Activated CD4-positive, CD25-positive, alpha-beta regulatory T cell treated with anti-CD3 and anti-CD28 coated beads, Interleukin-2, amount 50 U/mL, for 16 hours (primary cell): Measurements from ENCODE around the gene CCSER1.
"Not testable (repeated sequence)": the region's sequence is repeated elsewhere in the genome, so short reads cannot be mapped to it uniquely, and the experiment has no call there.

ENCODE experiments used
- DNase-seq: peaks from one replicate; pipeline ENCODE4 v3.0.0-alpha.2; 2020; ENCODE audit warnings: low read depth, low spot score

The CCSER1 gene

DNA sequence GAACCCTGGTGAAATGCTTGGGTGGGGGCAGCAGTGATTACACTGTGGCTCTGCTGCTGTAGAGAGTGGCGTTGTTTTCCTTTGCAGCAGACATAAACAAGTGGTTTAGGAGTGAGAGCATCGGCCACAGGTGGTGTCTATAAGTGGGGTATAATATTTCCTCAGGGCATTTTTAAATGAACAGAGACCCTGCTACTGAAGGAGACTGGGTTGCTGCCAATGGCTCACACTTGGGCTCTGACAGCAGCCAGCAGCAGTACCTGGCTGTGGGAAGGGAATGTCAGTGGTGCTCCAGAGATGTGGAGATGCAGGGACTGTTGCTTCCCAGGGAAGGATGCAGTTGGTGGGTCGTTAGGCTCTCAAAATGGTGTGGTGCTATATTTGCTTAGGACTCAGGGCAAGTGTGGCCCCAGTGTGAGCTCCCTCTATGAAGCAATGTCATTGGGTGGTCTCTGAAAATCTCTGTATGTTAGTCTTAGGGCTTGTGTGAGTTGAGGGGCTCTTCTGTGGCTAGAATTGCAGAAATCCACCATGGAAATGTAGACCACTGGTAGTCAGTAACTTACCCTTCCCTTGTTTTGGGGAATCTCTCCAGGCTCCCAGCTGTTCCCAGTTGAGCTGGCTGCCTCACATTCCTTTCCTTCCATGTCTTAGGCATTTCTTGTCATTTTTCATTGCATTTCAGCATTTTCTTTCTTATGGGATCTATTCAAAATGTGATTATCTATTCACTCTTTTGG lies 1153.5 kb downstream of the CCSER1 start:
- no peak for DNase-seq

DNA sequence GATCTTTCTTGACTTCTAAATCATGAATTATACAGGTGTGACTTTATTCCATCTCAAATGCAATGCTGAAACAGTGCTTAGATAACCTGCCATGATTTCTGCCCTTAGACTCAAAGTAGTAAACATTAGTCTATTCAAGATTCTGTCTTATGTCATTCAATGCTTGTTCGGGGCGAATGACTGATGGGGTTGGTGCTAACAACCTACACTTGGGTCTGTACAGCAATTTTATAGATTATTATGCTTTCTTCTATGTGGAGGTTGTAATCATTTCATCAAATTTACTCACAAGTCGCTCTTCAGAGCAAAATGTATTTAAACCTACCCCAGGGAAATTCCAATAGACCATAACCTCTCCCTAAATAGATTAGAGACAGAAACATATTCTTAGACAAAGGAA lies 1155.0 kb downstream of the CCSER1 start:
- DNase-seq, result no peak

DNA sequence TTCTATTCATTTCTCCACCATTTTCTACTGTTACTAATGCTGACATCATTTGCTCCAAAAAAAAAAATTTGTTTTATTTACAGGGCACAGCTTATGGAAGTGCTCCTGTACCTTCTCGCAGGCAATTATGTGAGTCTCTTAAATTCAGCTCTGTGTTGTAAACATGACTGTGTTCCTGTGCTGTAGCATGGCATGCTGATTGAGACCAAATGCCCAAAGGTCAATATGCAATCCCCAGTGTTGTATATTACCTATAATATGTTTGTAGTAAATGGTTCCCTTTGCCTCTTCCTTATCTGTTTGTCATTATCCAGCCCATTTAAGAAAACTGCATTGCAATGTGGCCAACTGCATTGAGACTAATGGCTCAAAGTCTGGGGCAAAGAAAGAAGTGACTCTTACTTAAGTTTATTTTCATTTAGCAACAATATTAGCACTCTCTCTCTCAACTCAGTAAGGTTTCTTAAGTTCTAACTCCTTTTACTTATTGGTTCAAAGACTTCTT lies 1156.6 kb downstream of the CCSER1 start:
- no peak for DNase-seq

DNA sequence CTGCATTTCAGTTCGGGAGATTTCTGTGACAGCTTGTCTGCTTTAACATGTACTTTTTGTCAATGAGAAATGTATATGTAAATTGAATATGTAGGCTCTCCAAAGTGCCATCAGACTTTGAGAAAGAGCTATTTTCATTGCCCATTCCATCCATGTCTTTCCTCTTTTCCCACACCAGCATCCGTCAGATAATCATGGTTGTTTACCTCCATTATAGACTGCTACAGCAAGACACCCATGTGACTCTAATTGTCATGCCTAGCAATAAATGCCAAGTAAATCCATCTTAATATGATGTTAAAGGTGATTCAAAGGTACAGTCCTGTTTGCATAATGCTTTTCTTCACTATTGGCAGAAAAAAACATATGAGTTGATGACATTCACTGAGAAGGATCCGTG lies 1157.3 kb downstream of the CCSER1 start:
- DNase-seq, result no peak

DNA sequence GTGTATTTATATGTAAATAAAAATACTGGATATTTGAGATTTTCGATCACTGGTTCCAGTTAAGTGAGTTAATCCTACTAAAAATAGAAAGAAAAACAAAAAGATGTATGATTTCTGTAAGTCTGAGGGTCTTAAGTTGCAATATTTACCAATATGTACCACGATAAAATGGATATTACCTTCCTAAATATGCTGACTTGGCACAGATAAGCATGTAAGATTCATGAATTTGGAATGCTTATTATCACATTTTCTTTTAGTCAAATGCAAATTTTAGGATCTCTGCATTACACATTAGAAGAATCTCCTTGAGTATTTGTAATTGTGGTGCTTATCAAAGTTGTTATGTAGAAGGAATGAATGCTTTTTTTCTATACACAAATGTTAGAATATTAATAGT lies 1158.3 kb downstream of the CCSER1 start:
- no peak for DNase-seq

DNA sequence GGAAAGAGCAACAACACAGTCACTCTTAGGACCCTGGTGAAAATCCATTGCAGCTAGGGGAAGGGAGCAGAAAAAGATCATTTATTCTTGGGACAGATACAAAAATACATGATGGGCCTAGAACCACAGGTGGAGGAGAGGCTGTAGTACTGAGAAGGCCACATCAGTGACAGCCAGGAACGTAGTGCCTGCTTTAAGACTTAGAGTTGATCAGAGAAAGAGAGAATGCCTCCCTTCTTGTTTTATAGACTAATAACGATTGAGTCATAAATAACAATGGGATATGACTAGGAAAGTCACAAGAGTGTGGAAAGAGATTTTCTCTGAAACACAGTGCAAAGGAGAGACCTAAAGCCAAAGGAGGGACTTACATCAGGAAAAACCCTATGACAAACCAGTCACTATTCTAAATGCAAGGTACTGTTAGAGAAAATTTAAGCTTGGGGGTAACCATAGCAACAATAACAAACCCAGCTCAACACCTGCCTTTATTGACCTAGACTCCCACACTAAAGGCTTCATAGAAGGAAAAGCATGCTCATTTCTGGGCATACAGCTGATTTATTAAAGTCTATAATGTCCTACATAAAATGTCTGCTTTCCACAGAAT lies 1161.6 kb downstream of the CCSER1 start:
- no peak for DNase-seq

DNA sequence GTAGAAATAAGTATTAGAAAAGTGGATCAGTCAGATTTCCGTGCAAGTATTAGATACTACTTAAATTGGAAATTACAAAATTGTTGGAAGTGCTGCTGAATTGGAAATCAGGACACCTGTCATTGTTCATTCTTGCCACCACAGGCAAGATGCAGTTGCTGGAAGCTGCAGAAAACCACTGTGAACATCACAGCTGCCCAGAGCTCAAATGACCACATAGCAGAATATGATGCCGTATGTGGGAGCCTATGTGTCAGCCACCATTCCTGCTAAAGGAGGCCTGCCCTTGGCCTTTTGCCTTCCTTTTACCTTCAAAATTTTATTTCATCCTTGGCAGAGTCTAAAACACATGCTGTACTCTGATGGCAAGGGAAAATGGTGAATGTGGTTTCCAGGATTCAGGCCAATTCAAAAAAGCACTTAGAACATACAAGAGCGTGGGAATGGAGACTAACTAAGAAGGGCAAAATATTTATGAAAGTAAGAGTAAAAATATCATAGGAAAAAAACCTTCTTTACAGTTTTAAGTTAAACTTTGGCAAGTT lies 1171.0 kb downstream of the CCSER1 start:
- DNase-seq, result no peak

DNA sequence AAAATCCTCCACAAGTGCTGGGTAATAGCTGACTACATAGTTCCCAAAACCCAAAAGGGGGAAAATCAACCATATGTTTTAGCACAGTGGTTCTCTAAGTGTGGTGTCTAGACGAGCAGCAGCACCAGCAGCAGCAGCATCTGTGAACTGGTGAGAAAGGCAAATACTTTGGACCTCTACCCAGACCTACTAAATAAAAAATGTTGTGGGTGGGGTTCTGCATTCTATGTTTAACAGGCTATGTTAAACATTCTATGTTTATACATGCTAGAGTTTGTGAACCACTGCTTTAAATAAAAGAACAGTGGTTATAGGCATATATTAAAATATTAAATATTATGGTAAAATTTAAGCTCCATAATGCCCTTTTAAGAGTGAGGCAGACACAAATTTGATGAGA lies 1171.6 kb downstream of the CCSER1 start:
- DNase-seq, result no peak

DNA sequence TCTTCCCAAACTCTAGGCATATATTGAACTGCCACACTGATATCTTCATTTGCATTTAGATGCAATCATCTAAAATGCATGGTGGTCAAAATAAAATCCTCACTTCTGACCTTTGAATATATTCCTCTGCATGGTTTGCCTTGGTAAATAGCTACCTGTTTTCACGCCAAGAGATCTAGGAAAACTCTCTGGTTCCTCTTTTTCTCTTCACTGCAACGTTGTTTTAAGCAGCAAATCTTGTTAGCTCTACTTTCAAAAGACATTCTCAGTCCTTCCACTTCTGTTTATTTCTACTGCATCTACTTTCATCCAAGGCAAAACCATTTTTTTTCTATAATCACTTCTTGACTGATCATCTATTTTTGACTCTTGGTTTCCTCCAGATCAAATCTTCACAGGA lies 1174.9 kb downstream of the CCSER1 start:
- DNase-seq, result no peak

DNA sequence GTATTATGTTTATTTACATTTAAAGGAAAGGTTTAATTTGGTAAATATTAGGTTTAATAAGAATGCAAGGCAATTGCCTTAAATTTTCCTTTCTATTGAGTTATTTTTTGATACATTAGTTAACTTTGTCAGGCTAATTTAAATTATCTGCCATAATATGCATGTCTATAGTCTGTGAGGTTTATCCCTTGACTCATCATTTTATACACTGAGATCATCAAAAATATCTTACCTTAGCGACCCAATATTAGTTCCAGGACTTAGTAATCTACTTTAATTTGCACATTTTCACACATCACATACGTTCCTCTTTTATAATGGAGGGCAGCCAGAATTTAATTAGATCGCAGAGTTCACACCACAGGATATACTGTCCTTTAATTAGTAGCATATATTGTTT lies 1177.1 kb downstream of the CCSER1 start:
- no peak for DNase-seq

DNA sequence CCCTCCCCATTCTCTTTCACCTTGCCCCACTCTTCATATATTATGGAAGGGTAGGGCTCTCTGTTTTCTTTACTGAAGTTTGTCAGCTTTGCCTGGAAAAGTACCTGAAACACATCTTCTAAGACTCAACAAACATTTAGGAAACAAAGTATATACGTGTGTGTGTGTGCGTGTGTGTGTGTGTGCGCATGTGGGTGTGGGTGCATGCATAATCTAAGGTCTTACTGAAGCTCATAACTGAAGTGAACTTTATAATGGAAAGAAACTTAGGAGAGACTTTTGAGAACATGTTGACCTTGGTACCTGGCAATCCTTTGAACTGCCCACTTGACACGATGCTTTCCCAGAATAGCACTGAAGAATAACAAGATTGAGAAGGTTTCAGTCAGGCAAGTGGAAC lies 1190.2 kb downstream of the CCSER1 start:
- no peak for DNase-seq

DNA sequence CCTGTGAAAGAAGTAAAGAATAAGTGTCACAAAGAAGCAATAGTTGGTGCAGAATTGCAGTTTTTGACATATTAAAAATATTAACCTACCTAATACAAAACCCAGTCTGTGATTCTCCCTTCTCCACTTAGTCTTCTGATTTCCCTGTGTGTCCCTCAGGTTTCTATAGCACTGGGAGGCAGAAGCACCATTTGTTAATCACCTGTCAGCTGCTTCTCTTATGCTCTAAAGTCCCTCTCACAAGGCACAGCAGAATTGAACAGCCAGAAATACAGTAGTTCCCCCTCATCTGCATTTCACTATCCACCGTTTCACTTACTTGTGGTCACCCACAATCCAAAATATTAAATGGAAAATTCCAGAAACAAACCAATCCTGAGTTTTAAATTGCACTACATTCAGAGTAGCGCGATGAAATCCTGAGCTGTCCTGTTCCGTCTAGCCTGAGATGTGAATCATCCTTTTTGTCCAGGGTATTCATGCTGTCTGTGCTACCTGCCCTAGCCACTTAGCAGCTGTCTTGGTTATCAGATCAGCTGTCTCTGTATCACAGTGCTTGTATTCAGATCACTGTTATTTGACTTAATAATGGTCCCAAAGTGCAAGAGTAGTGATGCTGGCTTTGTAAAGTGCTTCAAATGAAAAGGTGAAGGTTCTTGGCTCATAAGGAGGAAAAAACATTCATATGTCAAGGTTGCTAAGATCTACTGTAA lies 1192.5 kb downstream of the CCSER1 start:
- DNase-seq, result no peak

DNA sequence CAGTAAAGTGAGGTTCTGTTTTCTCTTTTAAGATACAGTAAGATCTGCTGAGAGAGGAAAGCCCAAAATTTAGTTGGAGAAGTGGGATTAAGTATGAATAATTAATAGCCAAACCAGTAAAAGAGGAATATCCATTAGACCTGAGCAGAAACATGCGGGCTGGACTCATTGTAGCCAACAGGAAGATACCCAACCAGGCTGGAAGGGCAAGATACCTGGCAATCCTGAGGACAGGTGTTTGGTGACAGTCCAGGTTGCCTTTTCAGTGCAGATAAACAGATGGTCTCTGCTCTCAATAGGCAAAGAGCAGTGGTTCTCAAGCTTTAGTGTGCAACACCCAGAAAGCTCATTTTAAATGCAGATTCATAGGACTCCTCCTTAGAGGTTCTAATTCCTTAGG lies 1195.8 kb downstream of the CCSER1 start:
- no peak for DNase-seq

DNA sequence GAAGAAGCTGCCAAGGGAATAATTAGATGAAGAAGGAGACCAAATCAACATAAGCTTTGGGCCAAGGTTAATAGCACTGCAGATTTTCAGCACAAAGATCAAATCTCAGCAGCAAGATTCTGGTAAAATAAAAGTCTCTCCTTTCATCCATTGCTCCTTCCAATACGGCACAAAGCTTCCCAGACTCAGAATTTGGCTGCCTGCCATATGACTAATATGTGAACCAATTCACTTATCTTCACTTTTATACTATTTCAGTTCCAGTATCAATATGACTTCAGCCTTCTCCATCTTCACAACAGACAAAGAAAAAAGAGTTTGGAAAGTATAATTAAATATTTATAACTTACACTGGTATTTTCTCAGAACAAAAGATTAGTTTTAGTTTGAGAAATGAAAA lies 1198.3 kb downstream of the CCSER1 start:
- DNase-seq, result no peak

DNA sequence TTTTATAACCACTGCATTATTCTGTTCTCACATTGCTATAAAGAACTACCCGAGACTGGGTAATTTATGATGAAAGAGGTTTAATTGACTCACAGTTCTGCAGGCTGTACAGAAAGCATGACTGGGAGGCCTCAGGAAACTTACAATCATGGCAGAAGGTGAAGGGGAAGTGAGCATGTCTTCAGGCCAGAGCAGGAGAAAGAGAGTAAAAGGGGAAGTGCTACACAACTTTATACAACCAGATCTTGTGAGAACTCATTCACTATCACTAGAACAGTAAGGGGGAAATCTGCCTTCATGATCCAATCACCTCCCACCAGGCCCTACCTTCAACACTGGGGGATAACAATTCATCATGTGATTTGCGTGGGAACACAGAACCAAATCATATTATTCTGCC lies 1199.0 kb downstream of the CCSER1 start:
- not testable (repeated sequence) for DNase-seq

DNA sequence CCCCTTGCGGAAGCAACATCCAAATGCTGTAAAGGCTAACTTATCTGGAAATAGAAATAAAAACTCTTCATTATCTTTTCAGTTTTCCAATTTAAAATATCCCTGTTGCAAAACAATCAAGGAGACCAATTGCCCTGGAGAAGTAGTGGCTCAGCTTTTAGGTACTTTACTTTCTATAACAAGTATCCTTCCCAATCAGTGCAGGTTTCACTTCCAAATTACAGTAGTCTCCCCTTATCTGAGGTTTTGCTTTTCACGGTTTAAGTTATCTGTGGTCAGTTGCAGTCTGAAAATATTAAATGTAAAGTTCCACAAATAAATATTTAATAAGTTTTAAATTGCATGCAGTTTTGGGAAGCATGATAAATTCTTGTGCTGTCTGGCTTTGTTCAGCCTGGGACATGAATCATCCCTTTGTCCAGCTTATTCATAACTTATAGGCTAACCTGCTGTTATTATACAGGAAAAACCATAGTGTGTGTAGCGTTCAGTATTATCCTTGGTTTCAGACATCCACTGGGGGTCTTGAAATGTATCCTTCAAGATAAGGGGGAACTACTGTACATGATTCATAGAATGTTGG lies 1203.5 kb downstream of the CCSER1 start:
- no peak for DNase-seq

DNA sequence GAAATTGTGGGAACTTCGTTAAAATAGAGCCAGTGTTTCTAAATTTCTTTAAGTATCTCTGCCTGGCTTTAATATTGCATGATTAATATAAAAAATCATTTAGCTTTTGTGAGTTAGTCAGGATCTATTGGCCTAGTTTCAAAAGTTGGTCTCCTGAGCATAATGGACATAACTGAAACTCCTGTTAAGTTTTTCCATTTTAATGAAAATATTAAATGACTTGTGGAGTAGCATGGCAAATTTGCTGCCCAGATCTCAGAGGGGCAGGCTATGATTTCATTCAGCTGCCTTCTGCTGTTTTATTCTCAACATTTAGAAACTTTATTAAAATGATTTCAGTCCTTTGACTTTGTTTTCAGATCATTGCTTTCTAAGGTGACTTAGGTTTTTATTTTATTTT lies 1213.6 kb downstream of the CCSER1 start:
- DNase-seq, result no peak

DNA sequence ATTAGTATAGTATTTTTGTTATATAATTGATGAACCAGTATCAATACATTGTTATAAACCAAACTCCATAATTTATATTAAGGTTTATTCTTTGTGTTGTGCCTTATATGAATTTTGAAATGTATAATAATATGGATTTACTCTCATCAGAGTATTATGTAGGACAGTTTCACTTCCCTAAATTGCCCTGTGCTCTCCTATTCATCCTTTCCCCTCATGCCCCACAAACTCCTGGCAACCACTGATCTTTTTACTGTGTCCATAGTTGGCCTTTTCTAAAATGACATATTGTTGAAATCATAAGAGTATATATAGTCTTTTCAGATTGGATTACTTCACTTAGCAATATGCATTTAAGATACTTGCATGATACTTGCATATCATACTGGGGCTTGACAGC lies 1218.4 kb downstream of the CCSER1 start:
- DNase-seq, result no peak

DNA sequence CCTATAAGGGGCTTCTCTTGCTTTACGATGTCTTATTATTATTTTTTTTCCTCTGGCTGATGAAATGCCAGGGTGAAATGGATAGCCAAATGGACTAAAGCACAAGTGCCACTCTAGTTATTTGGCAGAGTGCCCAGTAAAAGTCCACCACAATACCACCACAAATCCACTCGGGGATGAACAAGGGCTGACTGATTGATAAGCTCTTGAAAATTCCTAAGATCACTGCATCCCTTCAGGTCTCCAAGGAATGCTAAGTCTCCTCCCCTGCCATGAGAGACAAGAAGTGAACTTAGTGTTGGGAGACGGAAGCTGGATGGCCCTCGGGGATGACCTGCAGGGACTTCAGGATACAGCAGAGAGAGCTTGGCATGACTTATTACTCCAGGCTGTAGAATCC lies 1229.3 kb downstream of the CCSER1 start:
- not testable (repeated sequence) for DNase-seq

DNA sequence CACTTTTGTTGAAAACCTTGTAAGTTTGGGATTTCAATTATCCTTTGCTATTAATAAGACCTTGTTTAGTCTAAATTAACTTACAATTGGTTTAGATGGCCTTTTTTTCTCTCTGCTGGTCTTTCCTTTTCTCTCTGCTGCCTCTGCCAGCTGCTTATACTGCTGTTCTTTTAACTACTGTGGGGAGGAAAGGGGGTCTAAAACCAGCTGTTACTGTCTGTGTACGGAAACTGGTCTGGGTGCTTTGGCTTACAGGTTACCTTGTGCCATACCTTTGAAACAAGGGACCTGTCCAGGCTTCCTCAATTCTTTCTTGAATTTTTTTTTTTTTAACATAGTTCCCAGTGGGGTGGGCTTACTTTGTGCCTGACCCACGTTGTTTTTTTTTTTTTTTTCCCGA lies 1230.8 kb downstream of the CCSER1 start:
- not testable (repeated sequence) for DNase-seq

DNA sequence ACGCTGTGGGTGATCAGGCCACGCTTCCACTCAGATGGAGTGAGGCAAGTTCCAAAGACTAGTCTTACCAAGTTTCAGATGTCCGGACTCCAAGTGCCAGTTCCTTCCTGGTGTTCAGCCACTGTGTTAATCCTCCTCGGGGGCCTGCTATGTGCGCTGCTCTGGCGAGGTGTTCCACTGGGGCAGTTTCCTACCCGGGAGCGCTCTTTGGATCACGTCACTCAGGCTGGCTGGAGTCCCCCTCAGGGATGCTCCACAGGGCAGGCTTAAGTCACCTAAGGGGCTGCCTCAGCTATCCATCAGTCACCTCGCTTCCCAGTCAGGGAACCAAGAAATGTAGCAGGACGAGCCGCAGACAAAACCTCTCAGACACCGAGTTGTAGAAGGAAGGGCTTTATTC lies 1231.4 kb downstream of the CCSER1 start:
- not testable (repeated sequence) for DNase-seq
